ENCODE measurements around the gene BAMBI.

- TF ChIP-seq ISL1 (CRISPR knock-in tag; IDR thresholded peaks at IDR 0.05): no peak
- no peak for TF ChIP-seq TOX (CRISPR knock-in tag; IDR thresholded peaks at IDR 0.05; ENCODE audit: borderline replicate concordance)
- TF ChIP-seq RARB (CRISPR knock-in tag; IDR thresholded peaks at IDR 0.05): no peak
- no peak for TF ChIP-seq CREB5 (CRISPR knock-in tag; IDR thresholded peaks at IDR 0.05; ENCODE audit: low read depth)
- no peak for TF ChIP-seq CSDC2 (CRISPR knock-in tag; IDR thresholded peaks at IDR 0.05)
- TF ChIP-seq PATZ1 (CRISPR knock-in tag; IDR thresholded peaks at IDR 0.05; ENCODE audit: borderline replicate concordance): no peak
- TF ChIP-seq ARNTL (CRISPR knock-in tag; IDR thresholded peaks at IDR 0.05; ENCODE audit: borderline replicate concordance, low read depth): no peak
- TF ChIP-seq OSR1 (CRISPR knock-in tag; IDR thresholded peaks at IDR 0.05): no peak
These were observed 32.7 kb upstream of the BAMBI start for GRCh38 chr10:28644647-28645046.
